GM19043 (cell line): ENCODE results near the gene NREP.
"Not testable (repeated sequence)": the region's sequence is repeated elsewhere in the genome, so short reads cannot be mapped to it uniquely, and the experiment has no call there.

Experiments
- ATAC-seq: cut with Tn5 transposase; IDR thresholded peaks from one replicate; pipeline ENCODE4 v1.9.1; 2021; ENCODE audit warnings: low read depth; ENCODE audit not compliant: unreplicated experiment

Gene NREP

DNA sequence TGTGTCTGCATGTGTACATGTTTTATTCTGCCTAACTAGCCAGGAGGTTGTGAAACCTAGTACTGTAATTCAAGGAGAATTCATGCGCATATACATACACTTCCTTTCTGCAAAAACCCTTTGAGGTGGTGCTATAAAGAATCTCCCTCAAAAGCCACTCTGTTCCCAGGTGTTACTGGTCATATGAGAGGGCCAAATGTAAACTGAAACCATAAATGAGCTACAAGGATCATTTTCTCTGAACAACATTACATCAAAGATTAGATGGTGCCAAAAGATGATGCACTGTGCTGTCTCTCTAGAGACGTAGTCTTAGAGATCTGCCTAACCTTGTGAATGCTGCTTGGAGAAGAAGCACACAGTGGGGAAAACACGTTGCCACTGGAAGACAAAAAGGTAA lies 15.7 kb downstream of the NREP start:
- peak; percentile 65 for ATAC-seq

DNA sequence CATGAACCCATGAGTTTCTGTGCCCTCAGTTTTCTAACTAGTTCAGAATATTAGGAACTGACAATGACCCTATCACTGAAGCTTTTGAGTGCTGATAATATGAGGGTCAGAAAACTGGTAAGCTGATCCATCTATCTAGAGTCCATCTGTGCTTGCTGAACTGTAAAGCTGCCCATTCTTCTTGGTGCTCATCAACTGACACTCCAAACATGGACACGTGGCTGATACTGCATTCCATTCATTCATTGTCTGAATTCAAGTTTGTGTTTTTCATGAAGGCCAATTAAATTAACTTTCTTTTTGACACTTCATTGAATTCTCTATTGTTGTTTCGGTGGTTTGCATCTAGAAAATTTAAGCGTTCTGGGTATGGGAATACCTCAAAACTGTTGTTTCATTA lies 17.6 kb downstream of the NREP start:
- no peak for ATAC-seq

DNA sequence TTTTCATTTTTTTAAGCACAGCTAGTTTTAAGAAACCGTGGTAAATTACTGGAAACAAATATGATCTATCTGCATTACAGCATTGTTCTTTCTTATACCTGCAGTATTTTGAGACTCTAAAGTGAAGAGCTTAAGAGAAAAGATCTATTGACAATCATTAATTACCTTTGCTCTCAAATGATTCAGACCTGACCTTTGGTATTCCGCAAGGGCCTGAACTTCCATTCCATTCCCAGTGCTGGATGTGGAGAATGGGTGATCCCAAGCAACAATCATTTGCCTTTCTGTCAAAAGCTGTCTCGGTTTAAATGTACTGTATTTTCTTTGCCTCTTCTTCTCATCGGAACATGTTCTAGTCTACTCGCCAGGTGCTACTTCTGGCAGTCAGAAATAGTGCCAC lies 18.9 kb downstream of the NREP start:
- no peak for ATAC-seq

DNA sequence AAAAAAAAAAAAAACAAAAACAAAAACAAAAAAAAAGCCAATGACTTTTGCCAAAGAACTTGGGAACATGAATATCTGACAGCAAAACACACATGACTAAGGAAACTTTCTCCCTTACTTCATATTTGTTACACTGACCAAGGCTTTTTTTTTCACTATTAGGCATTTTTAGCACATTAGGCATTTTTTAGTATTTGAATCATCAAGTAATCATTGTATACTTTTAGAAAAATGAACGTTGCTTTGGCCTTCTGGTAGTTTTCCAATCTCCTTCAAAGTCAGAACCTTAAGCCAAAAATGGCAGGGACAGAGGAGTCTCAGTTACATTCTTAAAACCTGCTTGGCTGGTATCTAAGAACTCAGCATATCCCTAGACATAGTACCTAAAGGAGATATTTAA lies 19.3 kb downstream of the NREP start:
- no peak for ATAC-seq

DNA sequence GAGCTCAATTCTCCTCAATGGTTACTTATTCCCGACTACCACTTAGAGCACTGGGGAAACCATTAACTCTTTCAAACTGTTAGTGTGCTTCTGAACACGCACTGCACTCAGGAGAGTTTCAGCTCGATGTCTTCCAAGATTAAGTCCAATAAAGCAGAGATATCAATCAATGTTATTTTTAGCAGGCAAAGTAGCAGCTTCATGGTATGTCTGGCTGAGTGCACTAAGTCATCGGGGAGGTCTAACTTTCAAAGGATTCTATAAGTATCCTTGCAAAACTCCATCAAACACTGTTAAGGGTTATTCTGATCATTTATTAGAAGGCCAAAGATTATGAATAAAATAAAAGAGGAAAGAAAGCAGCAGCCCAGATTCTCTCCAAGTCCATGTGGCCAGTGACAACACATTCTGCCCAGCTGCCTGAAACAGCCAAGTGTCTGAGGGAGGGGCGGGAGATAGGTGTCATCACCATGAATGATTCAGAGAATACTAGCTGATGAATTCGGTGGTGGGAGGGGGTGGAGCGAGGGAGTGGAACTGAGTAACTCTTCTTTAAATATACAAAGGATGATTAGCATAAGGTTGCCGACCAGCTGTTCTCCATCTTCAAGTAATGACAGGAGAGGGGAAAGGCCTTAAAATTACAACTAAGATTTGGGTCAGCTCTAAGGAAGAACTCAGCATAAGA lies 21.3 kb downstream of the NREP start:
- no peak for ATAC-seq

DNA sequence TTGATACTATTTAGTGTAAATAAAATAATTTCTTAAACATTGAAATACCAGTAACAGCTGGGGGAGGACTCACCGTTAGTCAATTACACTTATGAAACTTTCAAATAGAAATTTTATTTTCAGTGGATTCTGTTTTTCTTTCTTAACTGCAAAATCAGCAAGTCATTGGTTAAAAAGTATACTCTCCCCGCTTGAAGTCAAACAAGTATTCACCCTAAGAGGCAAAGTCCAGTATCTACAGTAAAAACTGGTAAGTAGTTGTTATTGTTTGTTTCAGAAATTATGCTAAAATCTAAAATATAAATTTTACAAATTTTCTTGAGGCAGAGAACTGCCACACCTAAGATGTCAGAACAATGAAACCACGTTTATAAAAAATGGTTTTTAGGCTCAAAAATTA lies 22.4 kb downstream of the NREP start:
- ATAC-seq, result no peak

DNA sequence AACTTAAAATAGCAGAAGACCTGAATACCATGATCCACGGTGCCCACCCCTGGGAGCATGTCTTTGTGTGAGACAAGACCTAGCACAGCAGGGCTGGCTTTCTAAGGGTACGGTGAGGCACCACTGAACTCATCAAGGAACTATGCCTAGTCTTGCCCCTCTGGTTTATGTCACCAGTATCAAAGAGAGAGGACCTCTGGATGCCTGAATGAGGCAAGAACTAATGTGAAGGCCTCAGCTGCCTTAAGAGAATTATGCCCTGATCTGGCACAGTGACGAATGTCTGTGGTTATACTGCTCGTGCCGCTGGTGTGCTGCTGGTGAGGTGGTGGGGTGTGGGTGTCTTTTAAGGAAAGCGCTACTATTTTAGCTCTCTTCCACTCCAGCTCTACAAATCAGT lies 23.0 kb downstream of the NREP start:
- ATAC-seq, result no peak

DNA sequence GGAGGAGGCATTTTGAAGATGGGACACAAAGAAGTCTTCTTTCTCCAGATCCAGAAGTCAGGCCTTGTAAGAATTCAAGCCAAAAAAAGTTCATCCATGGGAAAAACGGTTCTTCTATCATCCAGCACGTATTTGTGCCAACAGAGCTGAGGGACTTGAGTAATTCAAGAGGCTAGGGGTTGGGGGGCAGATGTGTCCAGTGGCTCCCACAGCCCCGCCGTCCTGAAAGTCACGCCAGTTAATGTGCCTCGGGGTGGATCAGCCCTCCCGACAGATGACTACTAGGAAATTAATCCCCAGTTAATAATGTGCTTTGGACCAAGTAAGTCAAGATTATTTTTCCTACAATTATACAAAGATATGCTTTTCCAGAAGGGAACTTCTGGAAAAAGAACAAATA lies 23.4 kb downstream of the NREP start:
- no peak for ATAC-seq

DNA sequence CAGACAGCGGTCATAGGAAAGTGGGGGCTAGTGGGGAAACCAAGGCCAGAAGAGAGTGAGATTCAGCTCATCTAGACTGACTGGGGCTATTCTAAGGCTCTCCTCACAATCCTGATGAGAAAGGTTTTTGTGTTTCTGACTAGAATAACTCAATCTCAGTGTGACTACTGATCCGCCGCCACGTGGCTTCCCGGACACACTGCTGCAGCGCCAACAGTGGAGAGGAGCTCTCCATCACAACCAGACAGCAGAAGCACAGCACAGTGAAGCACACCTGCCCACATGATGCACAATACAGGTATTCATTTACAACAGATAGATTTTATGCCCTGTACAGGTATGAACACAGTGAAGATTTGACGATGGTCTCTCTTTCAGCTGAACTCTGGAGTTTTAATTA lies 25.4 kb downstream of the NREP start:
- no peak for ATAC-seq

DNA sequence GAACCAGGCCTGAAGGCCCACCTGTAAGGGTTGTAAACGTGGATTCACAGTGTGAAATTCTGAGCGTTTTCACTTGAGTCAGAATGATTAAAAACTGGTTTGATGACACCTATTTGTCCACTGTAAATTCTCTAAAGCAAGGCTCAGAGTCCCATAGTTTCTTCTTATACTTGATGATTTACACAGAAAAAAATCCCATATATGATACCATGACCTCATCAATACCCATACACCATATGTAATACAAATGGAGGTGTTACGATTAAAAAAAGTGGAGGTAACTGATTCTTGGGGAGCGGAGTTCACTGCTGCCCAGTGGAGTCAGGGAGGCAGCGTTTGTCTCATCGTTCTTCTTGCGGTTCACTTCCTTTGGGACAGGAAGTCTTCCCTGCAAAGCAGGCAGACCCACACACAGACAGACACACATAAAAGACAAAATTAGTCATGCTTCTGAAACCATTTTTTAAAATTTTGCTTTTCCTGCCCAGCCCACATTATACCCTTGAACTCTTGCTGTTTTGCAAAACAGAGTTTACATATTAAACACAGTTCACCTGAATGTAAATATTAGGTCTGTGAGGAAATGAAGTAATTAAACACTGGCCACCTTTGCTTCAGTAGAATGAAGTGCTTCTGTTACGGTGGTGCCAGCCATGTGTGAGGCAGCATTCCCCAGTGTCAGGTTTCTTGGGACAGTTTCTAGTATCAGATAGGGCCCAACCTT lies 26.2 kb downstream of the NREP start:
- peak; percentile 41 for ATAC-seq

DNA sequence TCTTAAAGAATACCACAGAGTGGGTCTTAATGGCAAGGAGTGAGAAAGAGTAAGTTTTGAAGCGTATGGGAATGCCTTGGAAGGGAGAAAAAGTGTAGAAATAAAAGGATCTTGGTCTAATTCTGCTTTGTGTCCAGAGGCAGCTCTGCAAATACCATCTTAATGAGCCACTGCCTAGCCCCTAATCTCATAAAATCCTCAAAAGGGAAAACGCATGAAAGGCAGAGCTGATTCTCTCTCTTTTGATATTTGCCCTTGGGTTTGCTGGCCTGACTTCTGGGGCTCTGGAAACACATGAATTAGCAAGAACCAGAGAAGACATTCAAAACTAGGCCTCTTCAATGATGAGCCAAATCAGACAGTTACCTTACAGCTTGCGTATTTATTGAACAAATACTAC lies 28.1 kb downstream of the NREP start:
- ATAC-seq, result no peak

DNA sequence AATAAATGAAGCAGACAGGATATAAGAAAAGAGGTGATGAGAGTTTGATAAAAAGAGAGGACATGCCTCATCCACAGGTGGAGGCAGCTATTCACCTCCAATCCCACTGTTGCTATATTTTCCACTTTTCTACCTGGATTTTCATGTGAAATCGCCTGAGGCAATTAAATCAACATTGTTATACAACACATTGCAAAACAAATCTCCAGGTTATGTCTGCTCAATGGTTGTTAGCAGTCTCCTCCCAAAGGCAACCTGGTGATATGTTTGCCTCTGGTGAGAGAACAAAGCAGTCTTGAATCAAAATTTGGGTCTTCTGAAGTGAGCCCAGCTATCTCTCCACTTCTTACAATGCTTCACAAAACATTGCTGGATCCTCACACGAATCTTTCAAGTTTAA lies 30.0 kb downstream of the NREP start:
- ATAC-seq, result no peak

DNA sequence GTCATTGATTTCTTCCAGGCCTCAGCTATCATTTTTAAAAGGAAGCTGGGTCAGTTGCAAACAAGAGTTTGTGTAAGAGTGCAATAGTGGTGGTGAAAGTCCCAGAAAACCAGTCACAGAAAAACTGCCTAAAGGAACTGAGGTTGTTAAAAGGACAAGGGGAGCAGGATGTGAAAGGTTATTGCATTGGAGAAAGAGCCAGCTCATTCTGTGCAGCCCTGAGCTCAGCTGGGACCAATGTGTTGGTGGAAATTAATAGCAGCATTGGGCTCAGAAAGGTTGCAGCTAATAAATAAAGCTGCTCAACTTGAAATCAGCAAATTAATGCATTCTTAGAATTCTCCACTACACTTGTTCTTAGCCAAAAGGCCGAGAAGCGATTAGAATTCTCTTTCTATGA lies 34.9 kb downstream of the NREP start:
- no peak for ATAC-seq

DNA sequence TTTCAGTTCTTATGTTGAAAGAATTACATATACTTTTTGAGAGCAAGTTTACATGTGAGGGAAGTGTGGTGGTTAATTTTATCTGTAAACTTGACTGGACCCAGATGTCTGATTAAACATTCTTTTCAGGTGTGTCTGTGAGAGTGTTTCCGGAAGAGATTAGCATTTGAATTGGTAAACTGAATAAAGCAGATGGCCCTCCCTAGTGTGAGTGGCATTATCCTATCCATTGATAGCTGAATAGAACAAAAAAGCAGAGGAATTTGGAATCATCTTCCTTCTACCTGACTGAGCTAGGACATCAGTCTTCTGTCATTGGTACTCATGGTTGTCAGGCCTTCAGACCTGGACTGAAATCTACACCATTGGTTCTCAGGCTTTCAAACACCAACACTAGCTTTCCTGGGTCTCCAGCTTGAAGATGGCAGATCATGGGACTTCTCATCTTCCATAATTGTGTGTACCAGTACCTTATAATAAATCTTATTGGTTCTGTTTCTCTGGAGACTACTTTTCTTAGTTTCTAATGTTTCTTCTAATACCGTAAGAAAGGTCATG lies 36.6 kb downstream of the NREP start:
- ATAC-seq, result no peak

DNA sequence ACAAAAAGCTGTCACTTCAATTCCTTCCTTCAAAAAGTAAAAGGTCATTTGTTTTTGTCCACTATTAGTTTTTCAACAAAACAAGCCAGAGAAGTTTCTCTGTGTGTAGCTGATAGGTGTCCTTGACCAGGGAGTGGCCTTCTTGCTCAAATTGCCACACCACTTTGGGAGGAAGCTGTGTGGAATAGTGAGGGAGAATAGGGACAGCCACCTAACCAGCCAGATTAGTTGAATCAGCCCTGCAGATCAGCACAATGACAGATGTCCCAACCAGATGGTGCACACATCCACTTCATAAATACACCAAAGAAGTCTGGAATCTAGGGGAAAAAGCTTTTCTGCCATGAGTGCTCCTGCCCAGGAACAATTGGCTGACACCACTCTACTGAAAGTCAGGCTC lies 37.2 kb downstream of the NREP start:
- ATAC-seq, result no peak

DNA sequence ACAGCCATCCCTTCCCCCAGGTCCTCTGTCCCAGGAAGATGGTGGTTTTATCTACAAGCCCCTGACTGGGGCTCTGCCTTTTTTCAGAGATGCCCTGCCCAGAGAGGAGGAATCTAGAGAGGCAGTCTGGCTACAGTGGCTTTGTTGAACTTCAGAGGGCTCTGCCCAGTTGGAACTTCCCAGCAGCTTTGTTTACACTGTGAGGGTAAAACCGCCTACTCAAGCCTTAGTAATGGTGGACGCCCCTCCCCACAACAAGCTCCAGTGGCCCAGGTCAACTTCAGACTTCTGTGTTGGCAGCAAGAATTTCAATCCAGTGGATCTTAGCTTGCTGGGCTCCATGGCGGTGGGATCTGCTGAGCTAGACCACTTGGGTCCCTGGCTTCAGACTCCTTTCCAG lies 40.2 kb downstream of the NREP start:
- not testable (repeated sequence) for ATAC-seq

DNA sequence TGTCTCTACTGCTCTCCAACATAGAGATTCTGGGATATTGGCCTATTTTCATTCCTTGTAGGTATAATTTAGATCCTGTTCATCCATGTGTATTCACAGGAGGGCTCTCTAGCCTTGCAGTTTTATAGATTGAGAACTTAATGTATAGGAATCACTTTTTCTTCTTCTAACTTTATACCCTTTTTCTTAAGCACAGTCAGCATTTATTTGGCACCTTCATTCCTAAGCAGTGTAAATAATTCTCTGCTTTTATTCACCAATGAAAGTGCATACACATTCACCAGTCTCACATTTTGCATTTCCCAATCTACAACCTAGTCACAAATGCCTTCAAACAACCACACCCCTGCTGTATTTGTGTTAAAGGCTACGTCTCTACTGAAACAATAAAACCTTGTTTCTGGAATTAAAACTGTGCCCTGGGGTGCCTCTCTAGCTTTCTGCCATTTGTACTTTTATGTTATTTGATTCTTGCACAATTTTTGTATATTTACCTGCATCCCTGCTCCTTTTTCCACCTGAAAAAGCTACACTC lies 49.3 kb downstream of the NREP start:
- ATAC-seq, result no peak

DNA sequence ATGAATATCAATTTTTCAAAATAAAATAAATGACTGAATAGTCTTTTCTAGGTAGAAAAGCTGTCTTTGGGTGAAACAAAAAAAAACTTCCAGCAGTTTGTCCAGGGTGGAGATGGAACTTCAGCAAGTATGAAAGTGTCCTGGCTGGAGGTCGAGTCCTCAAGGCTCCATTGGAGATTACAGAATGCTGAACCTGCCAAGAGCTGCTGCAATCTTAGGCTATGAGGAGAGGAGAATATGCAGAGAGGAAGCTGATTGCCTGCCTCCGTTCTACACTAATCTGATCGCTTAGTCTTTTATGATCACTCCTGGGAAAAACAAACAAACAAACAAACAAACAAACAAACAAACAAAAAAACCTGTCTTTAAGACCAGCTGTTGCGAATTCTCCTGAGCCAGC lies 50.6 kb downstream of the NREP start:
- no peak for ATAC-seq

DNA sequence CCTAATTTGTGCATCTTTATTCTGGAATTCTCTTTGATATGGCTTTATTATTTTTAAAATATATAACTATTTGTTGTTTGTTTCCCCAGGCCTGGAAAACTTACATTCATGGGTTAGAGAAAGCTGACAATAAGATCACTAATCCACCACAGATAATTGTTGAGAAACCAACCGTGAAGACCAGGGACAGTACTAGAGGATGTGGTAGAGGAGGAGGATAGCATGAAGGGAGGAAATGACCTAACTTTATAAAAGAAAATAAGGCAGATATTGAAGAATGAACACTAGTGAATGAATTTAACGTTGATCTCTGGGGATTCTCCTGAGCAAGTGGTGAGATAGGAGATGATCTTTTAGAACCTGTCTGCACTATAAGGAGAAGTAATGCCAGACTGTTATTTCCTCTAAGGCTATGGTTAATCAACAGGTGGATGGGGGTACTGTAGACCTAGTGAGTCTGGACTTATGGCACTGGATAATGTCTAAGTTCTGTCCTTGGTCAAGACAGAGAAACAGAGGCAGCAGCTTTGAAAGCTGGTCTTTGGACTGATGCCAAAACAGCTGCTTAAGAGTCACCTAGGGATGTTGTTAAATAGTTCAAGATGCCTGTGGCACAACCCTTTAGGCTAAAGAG lies 52.4 kb downstream of the NREP start:
- ATAC-seq, result no peak

DNA sequence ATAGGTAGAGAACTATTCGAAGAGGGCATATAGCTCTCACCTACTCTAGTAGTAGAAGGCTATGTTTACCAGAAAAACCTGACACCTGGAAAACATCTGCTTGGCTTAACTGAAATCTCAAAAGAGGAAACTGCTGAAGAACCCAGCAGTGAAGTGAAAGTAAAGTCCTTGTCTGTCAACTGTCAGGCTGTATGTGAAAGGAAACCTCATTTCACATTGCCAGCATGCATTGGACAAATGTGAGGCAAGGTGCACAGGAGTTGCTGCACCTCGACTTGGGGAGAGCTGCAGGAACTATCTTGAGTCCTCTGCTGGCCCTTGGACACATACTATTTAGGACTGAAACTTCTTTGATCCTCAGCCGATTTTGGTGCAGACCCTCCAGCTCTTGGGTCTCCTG lies 53.3 kb downstream of the NREP start:
- ATAC-seq, result peak; percentile 97

DNA sequence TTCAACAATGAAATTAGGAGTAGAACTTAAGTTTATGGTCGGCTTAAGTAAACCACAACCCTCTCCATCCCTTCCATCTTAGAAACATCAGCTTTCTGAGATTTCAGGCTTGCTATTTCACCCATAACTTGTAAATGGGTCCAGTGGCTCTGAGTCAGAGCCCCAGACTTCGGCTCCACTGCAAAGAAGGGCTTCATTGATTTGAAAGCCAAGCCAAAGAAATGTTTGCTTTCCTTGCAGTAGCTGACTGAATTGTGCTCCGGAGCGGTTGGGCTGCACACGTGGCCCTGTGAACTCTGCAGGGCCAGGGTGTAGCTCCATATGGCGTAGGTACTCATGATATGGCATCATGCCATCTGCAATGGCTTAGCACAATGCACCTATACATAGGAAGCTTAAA lies 57.0 kb downstream of the NREP start:
- no peak for ATAC-seq
